NCI-H345 (cell line): ENCODE data around the gene SETD1B.

Experiments
- DNase-seq: peaks from one replicate; lab custom pipeline; 2025; lab: John Stamatoyannopoulos, UW

SETD1B gene

DNA sequence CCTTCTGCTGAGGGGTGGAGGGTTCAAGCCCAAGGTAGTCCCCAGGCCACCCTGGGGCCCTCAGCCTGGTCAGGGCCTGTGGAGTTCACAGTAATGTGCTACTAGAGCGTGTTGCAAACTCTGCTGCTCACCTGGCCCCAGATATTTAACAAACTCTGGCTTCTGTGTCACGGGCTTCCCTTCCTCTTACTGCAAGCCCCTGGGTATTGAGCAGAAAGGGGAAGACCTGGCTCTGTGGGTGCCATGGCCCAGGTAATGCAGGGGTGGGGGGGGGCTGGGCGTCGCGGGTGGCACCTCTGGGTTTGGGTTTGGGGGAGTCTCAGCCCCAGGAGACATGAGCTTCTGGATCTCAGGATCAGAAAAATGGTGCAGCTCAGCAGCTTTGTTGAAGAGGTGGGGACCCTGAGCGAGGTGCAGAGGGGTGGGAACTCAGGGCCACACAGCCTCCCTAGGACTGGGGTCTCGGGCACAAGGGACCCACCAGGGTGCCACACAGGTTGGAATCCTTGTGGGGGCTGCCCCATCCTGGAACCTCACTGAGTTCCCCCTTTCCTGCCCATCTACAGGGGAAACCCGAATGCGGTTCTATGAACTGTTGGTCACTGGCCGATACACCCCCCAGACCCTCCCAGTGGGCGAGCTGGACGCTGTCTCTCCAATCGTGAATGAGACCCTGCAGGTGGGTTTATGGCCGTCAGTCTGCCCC lies 4.0 kb downstream of the SETD1B start:
- no peak for DNase-seq

DNA sequence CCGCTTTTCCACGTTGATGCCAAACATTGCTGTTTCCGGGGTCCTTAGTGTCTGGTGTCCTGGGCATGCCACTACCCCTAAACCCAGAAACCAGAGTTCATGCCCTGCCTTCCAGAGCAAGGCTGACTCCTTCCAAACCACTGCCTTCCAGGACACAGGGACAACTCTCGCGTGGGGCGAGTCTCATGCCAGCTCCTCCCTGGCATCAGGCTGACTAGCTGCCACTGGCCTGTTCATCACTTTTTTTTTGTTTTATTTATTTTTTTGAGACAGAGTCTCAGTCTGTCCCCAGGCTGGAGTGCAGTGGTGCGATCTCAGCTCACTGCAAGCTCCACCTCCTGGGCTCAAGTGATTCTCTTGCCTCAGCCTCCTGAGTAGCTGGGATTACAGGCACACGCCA lies 4.8 kb downstream of the SETD1B start:
- no peak for DNase-seq

DNA sequence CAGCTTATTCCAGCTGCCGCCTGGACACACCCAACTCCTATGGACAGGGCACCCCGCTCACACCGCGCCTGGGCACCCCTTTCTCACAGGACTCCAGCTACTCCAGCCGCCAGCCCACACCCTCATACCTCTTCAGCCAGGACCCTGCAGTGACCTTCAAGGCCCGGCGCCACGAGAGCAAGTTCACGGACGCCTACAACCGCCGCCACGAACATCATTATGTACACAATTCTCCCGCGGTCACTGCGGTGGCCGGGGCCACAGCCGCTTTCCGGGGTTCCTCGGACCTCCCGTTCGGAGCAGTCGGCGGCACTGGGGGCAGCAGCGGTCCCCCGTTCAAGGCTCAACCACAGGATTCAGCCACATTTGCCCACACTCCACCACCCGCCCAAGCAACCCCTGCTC lies 5.9 kb downstream of the SETD1B start:
- DNase-seq, result no peak

DNA sequence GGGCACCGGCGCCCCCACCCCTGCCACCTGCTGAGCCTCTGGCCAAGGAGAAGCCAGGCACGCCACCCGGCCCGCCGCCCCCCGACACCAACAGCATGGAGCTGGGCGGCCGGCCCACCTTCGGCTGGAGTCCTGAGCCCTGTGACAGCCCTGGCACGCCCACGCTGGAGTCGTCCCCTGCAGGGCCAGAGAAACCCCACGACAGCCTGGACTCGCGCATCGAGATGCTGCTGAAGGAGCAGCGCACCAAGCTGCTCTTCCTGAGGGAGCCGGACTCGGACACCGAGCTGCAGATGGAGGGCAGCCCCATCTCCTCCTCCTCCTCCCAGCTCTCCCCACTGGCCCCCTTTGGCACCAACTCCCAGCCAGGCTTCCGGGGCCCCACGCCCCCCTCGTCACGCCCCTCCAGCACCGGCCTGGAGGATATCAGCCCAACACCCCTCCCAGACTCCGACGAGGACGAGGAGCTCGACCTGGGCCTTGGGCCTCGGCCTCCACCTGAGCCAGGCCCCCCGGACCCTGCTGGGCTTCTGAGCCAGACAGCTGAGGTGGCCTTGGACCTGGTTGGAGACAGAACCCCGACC lies 6.5 kb downstream of the SETD1B start:
- DNase-seq, result no peak

DNA sequence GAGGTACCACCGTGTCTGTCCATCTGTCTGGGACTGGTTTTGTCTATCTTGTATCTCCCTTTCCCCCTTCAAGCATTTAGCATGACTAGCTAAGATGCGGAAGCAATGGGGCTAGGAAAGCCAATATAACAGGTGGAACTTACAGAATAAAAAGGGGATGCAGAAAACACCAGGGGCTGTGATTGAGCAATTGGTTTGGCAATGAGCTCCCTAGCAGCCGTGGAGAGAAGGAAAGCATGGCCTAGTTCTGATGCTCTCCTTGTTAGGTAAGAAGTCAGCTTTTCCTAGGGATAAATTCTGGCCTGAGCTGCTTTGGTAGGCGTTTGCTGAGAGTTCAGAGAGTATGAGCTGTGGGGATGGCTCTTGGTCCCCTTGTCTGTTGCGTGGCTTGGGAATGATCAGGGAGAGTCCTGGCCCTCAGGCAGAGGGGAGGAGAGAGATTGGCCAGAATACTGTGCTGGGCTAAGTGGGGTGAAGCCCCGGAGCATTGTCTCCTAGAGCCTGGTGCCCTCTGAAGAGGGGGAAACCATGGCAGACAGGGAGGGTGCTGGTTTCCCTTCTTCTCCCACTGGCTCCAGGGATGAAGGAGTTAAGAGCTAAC lies 7.1 kb downstream of the SETD1B start:
- no peak for DNase-seq

DNA sequence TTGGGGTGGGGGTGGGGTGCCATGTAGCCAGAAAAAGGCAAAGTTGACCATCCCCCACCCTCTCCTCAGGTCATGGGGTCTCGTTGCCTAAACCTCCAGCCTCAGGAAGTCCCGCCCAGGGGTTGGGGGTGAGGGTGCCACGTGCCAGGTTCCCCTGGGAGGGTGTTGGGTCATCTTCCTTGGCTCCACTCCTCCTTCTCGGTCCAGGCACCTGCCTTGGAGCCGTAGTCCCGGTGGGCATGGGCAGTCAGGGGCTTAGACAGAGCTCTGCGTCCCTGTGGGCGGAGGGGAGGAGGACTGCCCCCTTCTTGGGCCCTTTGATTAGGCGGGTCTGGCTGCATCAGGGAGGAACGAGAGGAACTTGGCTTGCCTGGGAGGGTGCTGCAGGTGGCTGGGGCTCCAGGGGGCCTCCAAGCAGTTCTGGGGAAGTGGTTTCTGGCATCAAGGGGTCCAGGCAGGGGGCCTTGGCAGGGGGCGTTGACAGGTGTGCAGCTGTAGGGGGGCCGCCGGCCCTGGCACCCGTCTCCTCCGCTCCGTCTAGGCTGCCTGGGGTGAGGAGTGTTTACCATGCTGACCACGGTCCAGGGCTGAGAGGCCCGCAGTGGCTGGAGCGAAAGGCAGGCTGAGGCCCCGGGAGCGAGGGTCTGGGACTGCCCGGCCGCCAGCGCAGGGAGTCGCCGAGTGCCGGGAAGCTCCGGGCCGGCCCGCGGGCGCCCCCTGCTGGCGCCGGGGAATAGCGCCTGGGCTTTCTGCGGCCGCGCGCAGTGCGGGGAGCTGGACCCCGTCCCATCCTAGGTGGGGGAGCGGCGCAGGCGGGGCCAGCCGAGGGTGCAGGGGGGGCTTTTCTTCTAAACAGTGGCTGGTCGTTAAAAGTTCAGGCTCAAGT lies 7.9 kb downstream of the SETD1B start:
- DNase-seq, result peak; percentile 79

DNA sequence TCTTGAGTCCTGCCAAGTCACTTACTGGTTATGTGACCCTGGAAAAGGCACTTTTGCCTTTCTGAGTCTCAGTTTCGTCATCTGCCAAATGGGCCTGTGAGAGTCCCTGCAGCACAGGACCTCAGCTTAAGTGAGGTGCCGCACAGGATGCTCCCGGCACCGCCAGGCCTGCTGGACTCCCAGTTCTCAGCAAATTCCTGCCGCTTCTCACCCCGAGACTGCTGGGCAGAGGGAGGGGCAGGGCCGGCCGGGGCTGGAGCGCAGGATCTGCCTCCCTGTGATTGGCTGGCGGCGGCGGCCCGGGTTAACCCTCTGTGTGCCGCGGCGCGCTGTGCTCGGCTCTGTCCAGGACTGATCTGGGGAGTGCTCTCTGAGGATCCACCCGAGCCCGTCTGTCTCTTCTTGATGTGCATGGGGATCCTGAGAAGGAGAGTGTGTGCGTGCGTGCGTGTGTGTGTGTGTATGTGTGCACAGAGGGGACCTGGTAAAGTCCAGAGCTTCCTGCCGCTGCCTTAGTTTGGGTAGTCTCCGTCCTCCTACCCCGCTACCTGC lies 8.6 kb downstream of the SETD1B start:
- peak; percentile 19 for DNase-seq

DNA sequence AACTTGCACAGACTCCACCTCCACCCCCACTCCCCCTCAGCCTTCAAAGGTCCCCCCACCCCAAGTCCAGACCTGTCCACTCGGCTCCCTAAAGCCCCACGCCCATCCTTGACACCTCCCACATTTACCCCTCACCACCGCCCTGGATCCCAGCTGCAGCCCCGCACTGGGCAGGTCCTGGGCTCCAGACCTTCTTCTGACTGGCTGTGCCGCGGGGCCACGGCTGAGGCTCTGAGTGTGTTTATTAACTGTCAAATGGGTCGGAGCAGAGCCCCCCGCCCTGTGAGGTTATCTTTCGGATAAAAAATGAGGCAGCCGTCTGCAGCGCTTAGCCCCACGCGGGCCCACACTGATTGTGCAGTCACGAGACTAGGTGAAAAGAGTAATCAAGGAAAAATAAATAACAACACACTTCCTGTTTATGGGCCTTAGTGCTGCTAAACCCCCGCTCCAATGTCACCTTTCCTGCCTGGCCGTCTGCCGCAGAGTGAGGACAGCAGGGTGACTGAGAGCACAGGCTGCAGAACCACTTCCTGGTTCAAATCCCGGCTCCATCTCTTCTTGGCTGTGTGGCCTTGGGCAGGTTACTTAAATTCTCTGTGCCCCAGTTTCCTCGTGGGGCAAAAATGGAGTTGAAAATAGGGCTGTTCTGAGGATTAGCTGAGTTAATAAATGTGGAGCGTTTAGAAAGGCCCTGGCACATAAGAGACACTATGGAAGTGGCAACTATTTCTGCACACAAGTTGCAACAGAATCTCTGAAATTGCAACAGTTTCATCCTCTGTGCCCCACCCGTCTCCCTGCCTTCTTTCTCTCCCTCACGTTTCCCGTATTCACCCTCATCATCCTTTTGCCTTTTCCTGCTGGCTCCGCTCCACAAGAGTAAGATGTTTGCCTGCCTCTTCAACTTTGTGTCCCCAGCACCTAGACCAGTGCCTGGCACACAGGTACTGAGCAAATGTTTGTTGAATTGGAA lies 9.4 kb downstream of the SETD1B start:
- DNase-seq, result no peak

DNA sequence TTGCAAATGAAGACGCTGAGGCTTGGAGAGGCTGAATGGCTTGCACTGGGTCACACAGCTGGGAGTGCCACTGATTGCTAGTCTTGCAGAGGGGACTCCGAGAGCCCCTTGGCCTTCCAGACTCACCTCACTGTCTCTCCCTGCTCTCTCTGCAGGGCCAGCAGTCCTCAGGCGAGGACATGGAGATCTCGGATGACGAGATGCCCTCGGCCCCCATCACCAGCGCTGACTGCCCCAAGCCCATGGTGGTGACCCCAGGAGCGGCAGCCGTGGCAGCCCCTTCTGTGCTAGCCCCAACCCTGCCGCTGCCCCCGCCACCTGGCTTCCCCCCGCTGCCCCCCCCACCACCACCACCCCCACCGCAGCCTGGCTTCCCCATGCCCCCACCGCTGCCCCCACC lies 10.1 kb downstream of the SETD1B start:
- no peak for DNase-seq

DNA sequence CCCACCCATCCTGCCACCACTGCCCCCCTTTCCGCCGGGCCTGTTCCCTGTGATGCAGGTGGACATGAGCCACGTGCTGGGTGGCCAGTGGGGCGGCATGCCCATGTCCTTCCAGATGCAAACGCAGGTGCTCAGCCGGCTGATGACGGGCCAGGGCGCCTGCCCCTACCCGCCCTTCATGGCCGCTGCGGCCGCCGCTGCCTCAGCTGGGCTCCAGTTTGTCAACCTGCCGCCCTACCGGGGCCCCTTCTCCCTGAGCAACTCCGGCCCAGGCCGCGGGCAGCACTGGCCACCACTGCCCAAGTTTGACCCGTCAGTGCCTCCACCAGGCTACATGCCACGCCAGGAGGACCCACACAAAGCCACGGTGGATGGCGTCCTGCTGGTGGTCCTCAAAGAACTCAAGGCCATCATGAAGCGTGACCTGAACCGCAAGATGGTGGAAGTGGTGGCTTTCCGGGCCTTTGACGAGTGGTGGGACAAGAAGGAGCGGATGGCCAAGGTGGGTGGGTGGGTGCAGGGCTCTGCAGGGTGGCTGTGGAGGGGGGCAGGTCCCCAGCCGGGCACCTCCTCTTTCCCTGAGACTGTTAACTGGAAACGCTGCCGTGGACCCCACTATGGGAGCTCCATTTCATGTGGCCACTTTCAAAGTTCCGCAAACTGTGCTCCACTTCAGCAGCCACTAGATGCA lies 10.8 kb downstream of the SETD1B start:
- no peak for DNase-seq

DNA sequence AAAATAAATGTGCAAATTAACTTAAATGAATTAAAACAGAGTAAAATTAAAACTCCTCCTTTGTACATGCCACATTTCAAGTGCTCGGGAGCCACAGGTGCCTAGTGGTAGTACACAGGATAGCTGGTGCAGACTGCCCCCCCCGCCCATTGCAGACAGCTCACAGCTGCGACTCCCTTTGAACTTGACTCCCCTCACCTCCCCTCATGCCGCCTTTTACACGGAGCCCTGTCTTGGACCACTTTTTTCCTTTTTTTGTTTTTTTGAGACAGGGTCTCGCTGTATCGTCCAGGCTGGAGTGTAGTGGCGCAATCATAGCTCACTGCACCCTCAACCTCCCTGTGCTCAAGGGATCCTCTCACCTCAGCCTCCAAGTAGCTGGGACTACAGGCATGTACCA lies 11.5 kb downstream of the SETD1B start:
- DNase-seq, result no peak

DNA sequence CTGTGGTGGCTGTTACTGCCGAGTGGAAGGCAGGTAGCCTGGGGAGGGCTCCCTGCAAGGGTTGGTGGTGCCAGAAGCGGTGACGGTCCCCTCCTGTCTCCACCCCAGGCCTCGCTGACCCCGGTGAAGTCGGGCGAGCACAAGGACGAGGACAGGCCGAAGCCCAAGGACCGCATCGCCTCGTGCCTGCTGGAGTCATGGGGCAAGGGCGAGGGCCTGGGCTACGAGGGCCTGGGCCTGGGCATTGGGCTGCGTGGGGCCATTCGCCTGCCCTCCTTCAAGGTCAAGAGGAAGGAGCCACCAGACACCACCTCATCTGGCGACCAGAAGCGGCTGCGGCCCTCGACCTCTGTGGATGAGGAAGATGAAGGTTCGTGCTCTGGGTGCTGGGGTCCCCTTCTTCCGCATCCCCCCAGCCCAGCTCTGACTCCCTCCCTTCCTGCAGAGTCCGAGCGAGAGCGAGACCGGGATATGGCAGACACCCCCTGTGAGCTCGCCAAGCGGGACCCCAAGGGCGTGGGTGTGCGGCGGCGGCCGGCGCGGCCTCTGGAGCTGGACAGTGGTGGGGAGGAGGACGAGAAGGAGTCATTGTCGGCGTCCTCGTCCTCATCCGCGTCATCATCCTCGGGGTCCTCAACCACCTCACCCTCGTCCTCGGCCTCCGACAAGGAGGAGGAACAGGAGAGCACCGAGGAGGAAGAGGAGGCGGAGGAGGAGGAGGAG lies 13.3 kb downstream of the SETD1B start:
- DNase-seq, result no peak

DNA sequence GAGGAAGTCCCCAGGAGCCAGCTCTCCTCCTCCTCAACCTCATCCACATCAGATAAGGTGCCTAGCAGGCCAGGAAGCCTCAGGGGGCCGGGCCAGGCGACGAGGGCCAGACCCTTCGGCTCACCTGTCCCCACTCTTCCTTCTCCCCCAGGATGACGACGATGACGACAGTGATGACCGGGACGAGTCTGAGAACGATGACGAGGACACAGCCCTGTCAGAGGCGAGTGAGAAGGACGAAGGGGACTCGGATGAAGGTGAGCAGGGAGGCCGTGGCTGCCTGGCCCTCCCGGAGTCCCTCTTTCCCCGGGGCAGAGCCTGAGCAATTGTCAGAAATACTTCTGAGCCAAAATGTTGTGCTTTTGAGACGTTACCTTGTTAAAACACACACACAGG lies 13.8 kb downstream of the SETD1B start:
- DNase-seq, result no peak

DNA sequence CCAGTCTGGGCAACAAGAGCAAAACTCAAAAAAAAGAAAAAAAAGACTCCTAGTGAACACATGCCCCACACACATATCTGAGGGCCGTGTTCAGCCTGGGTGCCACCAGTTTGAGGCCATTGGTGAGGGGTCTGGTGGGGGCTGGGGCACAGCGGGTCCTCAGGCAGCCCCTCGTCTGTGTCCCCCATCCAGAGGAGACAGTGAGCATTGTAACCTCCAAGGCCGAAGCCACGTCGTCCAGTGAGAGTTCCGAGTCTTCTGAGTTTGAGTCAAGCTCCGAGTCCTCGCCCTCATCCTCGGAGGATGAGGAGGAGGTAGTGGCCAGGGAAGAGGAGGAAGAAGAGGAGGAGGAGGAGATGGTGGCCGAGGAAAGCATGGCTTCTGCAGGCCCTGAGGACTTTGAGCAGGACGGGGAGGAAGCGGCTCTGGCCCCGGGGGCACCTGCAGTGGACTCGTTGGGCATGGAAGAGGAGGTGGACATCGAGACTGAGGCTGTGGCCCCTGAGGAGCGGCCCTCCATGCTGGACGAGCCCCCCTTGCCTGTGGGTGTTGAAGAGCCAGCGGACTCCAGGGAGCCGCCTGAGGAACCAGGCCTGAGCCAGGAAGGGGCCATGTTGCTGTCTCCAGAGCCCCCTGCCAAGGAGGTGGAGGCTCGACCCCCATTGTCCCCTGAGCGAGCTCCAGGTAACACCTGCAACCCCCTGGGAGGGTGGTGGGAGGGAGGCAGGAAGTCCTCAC lies 15.6 kb downstream of the SETD1B start:
- no peak for DNase-seq

DNA sequence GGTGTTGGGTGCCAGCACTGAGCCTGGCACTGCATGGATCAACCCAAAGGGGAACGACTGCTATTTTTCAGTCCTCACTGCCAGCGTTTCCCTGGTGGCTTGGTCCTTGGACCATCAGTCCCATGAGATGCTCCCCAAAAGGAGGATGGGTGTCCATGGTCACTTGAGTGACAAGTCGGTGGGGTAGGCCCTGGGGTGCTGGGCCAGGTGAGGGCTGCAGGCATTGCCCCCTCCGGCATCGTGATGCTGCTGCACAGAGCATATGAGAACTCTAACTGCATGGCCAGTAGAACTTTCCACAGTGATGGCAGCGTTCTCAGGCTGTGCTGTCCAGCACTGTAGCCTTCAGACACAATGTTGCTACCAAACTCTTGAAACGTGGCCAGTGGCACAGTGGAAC lies 16.2 kb downstream of the SETD1B start:
- no peak for DNase-seq

DNA sequence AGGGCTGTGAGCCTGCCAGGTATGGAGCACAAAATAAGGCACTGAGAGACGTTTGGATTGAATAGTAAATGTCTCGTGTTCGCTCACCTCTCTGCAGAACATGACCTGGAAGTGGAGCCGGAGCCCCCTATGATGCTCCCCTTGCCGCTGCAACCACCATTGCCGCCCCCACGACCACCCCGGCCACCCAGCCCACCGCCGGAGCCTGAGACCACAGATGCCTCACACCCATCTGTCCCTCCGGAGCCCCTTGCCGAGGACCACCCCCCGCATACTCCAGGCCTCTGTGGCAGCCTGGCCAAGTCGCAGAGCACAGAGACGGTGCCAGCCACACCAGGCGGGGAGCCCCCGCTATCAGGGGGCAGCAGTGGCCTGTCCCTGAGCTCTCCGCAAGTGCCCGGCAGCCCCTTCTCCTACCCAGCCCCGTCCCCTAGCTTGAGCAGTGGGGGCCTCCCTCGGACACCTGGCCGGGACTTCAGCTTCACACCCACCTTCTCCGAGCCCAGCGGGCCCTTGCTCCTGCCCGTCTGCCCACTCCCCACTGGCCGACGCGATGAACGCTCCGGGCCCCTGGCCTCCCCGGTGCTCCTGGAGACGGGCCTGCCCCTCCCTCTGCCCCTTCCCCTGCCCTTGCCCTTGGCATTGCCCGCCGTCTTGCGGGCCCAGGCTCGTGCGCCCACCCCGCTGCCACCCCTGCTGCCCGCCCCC lies 18.7 kb downstream of the SETD1B start:
- no peak for DNase-seq

DNA sequence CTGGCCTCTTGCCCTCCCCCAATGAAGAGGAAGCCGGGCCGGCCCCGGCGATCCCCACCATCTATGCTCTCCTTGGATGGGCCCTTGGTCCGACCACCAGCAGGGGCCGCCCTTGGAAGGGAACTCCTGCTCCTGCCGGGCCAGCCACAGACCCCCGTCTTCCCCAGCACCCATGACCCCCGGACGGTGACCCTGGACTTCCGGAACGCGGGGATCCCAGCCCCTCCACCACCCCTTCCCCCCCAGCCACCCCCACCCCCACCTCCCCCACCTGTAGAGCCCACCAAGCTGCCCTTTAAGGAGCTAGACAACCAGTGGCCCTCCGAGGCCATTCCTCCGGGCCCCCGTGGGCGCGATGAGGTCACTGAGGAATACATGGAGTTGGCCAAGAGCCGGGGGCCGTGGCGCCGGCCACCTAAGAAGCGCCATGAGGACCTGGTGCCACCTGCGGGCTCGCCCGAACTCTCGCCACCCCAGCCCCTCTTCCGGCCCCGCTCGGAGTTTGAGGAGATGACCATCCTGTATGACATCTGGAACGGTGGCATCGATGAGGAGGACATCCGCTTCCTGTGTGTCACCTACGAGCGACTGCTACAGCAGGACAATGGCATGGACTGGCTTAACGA lies 19.4 kb downstream of the SETD1B start:
- DNase-seq, result no peak

DNA sequence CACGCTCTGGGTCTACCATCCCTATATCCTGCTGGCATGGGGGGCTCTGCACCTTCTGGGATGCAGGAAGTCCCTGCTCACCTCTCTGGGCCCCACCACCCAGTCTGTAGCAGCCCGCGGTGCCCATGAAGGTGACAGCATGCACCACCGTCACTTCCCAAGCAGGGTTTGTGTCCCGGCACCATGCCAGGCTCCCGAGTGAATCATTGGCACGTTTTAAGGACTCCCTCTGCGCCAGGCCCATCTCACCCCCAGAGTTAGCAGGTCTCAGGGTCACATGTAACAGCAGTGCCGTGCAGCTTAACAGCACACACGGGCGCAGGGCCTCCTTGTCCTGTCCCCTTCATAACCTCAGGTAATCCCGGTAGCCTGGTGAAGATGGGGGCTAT lies 19.9 kb downstream of the SETD1B start:
- DNase-seq, result no peak
